Activated effector memory CD4-positive, alpha-beta T cell treated with Interleukin-2 at 50 U/mL for 16 hours (primary cell): ENCODE data around the gene SOWAHA.

Experiments used
- DNase-seq: peaks from one replicate; pipeline ENCODE4 v3.0.0-alpha.2; 2020

The SOWAHA gene

DNA sequence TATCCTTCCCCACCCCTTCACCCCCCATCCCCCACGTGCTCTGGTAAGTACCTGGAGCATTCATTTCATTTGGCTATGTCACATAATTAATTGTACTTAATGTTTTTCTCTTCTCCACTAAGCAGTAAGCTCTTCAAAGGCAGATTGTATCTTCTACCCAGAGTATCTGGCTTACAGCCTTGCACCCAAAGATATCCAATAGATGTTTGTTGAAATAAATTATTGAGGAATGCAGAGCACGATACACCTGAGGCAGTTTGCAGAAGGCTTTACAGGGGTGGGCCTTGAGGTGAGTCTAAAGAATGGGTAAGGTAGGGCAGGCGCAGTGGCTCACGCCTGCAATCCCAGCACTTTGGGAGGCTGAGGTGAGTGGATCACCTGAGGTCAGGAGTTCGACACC, 2.5 kb upstream of the SOWAHA start:
- DNase-seq, result no peak

DNA sequence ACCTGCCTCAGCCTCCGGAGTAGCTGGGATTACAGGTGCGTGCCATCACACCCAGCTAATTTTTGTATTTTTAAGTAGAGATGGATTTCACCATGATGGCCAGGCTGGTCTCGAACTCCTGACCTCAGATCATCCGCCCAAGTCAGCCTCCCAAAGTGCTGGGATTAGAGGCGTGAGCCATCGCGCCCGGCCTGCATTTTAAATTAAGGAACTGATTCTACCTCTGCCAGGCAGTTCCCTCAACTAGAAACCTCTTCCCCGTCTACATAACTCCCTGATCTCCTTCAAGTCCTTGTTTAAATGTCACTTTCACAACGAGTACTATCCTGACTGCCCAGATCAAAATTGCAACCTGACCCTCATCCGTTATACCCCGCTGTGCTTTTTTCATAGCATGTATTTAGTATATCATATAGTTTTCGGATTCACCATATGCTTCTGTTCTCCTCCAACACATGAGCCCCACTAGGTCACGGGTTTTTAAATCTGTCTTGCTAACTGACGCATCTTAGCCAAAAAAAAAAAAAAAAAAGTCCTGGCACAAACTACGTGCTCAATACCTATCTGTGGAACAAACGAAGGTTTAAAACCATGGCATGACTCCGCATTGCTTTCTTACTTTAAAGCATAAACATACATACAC, 858 bp upstream of the SOWAHA start:
- no peak for DNase-seq

DNA sequence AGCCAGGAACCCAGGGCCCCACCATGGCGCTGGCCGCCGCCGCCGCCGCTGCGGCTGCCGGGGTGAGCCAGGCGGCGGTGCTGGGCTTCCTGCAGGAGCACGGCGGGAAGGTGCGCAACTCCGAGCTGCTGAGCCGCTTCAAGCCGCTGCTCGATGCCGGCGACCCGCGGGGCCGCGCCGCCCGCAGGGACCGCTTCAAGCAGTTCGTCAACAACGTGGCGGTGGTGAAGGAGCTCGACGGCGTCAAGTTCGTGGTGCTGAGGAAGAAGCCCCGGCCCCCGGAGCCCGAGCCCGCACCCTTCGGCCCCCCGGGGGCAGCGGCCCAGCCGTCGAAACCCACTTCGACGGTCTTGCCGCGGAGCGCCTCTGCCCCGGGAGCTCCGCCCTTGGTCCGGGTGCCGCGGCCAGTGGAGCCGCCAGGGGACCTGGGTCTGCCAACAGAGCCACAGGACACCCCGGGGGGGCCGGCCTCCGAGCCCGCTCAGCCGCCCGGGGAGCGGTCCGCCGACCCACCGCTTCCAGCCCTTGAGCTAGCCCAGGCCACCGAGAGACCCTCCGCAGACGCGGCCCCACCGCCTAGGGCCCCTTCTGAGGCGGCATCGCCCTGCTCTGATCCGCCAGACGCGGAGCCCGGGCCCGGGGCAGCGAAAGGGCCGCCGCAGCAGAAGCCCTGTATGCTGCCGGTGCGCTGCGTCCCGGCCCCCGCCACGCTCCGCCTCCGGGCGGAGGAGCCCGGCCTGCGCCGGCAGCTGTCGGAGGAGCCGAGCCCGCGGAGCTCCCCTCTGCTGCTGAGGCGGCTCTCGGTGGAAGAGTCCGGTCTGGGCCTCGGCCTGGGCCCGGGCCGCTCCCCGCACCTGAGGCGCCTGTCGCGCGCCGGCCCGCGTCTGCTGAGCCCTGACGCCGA, 749 bp downstream of the SOWAHA start:
- no peak for DNase-seq

DNA sequence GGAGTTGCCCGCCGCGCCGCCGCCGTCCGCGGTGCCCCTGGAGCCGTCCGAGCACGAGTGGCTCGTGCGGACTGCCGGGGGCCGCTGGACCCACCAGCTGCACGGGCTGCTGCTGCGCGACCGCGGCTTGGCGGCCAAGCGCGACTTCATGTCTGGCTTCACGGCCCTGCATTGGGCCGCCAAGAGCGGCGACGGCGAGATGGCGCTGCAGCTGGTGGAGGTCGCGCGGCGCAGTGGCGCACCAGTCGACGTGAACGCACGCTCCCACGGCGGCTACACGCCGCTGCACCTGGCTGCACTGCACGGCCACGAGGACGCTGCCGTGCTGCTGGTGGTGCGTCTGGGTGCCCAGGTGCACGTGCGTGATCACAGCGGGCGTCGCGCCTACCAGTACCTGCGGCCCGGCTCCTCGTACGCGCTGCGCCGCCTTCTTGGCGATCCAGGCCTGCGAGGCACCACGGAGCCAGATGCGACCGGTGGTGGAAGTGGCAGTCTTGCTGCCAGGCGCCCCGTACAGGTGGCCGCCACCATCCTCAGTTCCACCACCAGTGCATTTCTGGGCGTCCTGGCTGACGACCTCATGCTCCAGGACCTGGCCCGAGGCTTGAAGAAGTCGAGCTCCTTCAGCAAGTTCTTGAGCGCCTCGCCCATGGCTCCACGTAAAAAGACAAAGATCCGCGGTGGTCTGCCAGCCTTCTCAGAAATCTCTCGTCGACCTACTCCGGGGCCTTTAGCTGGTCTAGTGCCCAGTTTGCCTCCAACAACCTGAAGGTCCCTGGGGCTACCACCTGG, 1.6 kb downstream of the SOWAHA start:
- DNase-seq, result no peak

DNA sequence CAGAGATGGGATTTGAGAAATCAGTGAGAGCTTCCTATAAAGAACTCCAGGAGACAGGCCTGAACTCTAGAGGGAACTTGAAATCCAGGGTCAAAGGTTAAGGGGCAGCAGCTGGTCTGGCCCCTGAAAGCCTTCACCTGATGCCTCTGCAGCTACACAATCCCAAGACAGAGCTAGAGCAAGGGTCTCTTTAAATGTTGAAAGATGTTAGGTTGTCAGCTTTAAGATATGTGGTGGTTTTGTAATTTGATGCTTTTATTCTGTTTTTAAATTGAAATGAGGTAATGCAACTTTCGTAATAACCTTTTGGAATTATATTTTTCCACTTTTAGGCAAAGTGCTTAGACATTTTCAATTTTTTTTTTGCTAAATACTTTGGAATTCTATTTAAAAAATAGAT, 2.4 kb downstream of the SOWAHA start:
- no peak for DNase-seq

DNA sequence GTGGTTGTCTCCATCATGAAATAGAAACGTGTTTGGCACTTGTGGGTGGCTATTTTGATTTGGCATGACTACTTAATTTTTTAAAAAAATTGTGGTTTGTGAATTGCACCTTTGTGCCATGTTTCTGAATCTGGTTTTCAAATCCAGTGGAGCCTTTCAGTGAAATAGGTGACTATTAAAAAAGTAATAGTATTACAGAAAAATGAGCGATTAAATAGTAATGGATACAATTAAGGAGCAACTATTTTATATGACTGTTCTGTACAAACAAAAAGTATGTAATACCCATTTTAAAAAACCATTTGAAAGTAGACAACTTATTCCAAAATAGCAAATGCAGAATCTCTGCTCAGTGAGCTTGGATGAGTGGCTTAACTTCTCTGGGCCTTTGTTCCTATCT, 3.0 kb downstream of the SOWAHA start:
- no peak for DNase-seq

DNA sequence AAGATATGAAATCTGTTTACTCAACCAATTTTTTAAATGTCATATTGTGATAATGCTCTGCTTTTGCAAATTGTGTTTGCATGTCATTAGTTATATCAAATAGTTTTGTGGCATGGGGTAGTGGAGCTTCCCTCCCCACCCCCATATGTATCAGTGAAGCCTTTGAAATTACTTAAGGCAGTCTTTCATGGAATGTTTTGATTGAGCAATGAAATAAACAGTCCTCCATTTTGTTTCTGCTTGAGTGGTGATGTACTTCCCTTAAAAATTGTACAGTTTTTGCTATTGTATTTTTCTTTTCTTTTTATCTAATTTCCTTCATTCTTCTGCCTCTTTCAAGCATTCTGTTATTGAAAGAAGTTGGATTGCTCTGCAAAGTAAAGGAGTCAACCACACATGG, 3.5 kb downstream of the SOWAHA start:
- no peak for DNase-seq

DNA sequence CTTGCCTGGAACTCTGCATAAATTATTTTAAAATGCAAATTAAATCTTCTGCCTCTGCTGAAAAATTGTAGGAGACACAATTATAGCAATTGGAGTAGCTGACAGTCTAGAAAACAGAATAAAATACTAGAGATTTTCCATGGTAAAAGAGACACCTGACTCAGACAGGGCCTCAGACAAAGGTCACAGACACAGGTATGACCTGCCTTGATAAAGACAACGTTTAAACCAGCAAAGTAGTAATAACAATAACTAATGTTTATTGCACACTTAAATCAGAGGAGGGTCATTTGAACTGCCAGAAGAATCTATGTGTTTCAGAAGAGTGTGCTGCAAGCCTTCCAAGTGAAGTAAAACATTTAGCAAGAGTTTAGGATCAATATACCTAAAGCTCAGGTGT, 3.9 kb downstream of the SOWAHA start:
- DNase-seq, result no peak

DNA sequence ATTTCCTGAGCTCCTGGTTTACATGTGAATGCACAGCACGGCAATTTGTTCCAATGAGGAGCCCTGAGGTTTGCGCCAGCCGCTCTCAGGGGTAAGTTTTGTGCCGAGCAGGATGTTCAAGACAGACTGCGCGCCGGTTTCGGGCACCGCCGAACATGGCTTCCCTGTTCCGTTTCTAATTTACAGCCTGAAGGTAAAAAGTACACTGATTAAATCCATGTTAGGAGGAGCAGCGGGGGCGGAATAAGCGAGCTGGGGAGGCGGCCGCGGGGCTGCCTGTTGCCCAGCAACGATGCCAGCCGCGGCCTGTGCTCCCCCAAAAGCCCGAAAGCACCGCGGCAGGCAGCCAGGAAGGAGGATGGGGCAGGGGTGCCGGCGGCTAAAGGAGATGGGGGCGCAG, 6.4 kb downstream of the SOWAHA start:
- DNase-seq, result no peak

DNA sequence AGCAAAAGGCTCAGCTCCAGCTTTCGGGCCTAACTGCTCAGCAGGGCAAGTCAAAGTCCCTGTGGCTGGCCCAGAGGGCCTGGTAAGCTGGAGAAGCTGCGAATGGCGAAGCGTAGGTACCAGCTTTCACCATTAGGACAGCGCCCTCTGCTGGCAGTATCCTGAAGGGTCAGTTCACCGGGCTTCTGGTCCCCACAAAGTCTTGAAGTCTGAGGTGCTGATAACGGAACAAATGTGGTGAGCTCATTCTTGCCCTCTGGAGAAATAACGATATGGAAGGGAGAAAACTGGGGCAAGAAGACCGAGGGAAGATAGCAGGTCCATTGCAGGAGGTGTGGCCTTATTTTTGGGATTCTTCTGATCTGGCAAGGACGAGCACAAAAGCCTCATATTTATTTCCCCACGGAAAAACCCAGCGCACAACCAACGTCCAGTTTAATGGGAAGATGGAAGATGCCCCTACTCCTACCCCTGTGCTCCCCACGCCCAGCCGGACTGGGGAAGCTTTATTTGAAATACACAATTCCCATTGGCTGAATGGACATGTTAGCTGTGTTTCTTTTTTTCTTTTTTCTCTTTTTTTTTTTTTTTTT, 7.2 kb downstream of the SOWAHA start:
- DNase-seq, result peak; percentile 77

DNA sequence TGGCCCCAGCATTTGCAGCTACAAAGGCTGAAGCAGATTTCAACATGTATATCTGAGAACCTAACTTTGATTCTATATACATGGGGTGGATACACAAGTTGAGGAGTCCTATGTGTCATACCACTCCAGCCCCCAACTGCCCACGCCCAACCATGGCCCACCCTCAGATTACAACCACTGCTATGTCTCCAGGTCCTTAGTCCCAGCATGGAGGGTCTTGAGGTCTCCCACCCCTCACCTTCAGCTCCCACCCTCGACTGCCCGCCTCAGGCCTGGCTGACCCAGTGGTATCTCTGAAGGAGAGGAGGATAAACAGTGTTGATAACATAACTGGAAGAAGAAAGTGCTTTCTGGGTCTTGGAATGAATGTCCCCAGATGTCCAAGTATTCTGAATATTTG, 8.2 kb downstream of the SOWAHA start:
- DNase-seq, result no peak

DNA sequence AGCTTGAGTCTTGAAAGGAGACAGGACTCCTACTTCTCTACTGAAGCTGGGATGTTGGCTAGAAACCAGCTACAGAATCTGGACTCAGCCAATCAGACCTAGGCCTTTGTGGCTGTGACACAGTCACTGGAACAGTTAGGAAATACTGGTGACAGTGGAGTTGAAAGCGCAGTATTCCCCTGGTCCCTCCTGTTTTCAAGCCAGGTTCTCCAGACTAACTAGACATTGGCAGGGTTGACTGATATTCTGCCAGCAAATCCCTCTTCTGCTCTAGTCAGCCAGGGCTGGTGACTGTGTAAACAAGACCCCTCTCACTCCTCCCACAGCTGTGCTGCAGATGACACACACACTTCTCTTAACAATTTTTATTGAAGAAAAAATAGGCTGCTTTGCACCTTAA, 8.7 kb downstream of the SOWAHA start:
- DNase-seq, result no peak

DNA sequence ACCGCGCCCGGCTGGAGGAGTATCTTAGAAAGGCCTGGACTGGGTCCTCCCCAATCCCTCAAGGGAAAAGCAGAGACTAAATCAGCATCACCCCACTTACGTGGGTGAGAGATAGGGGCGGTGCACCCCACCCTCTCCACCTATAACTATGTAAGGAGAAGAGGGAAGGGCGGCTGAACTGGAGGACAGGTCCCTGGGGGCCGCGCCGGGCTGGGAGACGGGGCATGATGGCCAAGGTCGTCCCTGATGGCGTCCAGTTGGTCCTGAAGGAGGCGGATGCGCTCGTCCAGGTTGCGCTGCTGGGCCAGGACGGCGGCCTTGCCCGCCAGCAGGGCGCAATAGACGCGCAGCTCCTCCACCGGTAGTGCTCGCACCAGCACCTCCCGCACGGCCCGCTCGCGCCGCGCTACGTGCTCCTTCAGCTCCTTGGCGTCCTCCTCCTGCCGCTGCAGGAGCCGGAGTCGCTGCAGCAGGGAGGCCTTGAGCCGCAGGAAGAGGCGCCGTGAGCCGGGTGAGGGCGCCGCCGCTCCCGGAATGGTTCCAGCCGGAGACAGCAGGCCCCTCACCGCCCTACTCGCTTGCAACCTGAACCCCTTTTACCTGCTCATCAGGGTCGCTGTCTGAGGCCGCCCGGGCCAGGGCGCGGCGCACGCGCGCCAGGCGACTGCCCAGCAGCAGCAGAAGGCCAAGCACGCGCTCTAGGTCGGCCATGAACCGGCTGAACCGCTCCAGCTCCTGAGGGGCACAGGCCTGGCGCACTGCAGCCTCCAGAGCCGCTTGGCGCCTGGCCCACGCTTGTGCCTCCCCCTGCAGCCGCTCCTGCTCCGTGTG, 9.8 kb downstream of the SOWAHA start:
- no peak for DNase-seq

DNA sequence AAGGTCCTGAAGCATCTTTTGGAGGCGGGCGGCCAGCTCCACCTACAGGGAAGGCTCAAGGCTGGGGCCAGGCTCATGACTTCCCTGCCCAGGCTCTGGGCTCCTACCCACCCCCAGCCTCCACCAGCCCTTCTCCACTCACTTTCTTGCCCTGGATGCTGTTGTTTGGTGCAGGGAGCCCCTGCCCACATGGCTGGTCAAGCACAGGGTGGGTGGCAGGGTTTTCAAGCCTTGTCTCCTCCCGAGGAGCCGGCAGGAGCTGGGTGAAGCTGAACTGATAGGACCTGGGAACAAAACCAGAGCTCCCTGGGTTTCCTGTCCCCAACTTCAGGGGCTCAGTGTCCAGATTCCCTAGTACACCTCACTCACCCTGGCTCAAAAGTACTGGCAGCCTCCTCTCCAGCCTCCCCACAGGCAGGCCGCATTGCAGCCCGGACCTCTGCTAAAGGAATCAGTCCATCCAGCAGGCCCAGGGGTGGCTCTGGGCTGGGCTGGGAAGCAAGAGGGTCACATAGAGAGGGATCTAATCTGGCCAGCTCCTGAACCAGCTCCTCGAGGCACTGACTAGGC, 10.5 kb downstream of the SOWAHA start:
- DNase-seq, result no peak

DNA sequence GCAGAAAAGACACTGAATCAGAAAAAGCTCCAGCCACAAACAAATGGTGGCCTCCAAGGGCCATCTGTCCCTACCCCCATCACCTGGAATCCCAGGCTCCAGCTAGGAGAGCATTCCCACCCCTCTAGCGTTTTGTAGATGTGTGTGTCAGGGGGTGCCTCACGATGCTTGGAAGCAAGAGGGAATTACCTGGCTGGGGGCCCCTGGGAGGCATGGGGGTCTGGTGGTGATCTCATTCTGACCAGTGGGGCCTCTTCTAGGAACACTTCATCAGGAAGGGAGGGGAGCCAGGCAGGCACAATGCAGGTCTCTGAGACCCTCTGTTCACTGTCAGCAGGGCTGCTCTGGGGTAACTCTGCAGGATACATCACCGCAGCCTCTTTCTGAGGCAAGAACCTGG, 11.3 kb downstream of the SOWAHA start:
- DNase-seq, result no peak

DNA sequence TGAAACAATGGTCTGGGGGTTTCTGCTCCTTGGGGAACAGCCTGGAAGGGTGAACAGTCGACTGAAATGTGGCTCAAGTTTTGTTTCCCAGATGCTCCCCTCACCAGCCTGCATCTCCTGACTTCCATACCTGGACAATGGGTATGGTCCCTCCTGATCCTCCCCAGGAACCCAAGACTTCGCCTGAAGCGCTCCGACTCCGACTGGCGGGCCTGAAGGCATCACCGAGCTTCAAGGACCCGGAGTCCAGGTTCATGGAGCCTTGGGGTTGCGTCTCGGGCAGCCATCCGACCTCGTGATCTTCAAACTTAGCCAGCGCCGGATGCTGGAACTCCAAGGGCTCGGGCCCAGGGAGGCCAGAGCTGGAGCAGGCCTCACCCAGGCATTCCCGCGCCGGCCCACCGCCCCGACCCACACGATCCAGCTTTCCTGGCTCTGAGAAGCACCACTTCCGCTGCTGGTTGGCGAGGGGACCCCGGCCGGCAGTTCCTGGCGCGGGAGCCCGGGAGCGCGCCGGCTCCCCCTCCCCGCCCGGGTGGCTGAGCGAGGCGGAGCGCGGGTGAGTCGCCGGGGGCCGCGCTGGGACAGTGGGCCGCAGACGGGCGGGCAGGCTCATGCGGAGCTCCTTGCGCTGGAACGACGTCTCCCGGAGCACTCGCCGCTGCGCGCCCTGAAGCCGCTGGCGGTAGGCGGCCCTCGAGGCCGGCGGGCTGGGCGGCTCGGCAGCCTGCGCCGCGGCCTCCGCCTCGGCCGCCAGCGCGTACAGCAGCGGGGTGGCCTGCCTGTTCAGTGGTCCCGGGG, 12.1 kb downstream of the SOWAHA start:
- no peak for DNase-seq

DNA sequence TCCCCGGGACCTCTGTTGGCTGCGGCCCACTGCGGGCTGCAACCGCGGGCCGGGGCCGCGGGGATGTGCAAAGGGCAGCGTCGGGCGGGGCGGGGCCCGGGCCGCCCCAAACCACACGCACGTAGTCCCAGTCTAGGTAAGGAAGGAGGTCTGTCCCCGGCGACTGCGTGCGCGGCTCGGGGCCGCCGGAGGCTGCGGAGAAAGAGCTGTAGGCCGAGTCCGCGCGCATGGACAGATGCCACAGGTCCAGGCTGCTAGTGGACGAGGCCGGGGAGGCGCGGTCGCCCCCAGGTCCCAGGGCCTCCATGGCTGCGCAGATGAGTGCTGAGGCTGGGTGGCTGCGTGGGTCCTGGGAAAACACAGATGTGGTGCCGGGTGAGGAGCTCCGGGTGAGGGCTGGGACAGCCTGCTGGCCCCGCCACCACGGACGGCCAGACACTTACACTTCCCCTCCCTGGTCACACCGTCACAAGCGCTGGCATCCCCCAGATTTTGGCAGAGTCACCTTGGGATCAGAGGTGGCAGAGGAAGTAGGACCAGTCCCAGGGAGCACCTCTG, 12.8 kb downstream of the SOWAHA start:
- DNase-seq, result no peak

DNA sequence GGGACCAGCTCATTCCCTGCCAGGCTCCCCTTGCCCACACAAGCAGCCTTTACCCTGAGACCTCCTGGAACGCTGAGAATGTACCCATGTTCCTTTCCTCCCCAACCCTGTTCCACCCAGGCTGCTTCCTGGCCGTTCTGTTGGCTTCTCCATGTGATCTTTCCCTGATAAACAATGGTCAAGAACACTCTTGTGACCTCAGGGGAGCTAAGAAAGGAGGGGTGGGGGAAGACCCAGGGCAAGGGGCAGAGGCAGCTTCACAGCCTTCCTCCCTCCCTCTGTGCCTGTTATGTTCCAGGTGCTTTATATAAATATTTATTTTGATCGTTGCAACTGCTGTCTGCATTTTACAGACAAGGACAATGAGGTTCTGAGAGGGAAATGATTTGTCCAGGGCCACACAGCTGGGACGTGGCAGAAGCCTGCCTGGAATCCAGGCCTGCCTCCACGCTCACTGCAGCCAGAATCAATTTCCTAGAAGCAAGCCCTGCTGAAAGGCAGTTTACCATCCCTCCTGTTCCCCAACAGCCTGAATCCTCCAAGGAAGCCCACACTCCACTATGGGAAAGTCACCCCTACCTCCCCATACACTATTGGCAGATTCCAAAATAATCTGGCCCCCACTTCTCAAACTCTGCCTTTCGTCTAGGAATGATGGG, 13.5 kb downstream of the SOWAHA start:
- DNase-seq, result no peak

DNA sequence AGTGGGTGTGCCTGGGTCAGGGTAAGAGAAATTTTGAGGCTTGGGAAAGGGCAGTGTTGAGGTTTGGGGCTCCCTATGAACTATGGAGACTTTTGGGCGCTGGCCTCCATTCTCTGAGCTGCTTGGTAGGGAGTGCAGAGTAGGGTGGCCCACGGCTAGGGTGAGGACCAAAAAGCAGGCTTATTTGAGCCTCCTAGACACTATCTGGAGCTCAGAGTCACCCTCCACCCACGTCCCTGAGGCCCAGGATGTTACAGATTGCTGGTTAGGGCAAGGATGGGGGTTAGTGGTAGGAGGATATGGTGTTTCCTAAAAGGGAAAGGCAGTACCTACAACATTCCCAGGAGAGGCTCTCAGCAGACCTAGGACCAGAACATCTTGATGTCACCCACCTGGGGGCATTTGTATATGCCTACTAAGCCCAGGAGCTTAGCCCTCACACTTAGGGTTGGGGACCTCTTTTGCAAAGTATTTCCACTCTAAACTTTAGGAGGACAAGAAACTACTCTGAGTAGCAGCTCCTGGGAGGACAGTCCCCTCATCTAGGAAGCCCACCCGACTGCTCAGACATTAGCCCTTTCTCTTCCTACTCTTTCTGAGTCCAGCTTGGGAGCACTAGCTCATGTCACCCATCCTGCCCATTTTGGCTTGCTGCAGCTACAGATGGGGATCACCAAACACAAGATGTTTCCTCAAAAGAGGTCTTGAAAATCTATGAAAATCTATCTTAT, 15.0 kb downstream of the SOWAHA start:
- no peak for DNase-seq
